Measurements from ENCODE around the gene NOC2L. TPM values are rescaled to one million over a fixed set of nuclear protein-coding genes. Genes with fewer than 3 reads are reported as not detected.

Gene NOC2L
- total RNA-seq, 3 donors from 2014 or later (not counting 1 experiment from before 2014, with no cell fraction given) = 61.4 to 66.0 (median 61.8) TPM

DNA sequence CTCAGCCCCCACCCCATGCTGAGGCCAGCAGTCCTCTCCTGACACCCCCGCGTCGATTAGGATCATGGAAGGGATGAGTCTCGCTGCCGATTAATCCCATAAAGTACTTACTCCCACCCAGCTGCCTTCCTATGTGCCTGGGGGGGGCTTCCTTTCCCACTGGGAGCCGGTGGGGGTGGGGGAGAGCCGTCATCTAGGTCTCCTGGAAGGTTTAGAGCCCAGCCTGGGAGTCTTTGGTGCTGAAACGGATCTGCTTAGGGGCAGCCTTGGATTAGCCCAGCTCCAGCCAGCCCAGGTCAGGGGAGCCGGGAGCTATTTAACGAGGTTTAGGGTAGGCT lies 25.5 kb downstream of the NOC2L start:
- intact Hi-C loops (cut with micrococcal nuclease) = no loop called here
- peaks cover 6% of the 10 kb centered on the region for H3K4me1 ChIP-seq (ENCODE audit: control insufficient read depth, insufficient read depth, low read length)
- H3K36me3 Mint-ChIP-seq = no peaks in the 10 kb centered on the region
- peaks cover 7 to 27% of the 10 kb centered on the region in 2 donors for H3K27me3 Mint-ChIP-seq (ENCODE audit: low read depth in 2 of 2)
- no peaks in the 10 kb centered on the region for H3K9me3 Mint-ChIP-seq
- H3K4me3 Mint-ChIP-seq = no peak overlapping the region
- peaks cover 3% of the 10 kb centered on the region for H3K27me3 ChIP-seq (ENCODE audit: control insufficient read depth, insufficient read depth, low read length)
- no peaks in the 10 kb centered on the region for H3K36me3 ChIP-seq (ENCODE audit: control insufficient read depth, insufficient read depth, low read length)
- peaks cover 6 to 9% of the 10 kb centered on the region in 2 donors for H3K4me1 Mint-ChIP-seq
- no peak overlapping the region for H3K27ac Mint-ChIP-seq
- no peak for DNase-seq
- 64% methylated on average over 10 of the region's 10 CpGs for WGBS (ENCODE audit: insufficient coverage)
- no peak for ATAC-seq
- no peak overlapping the region for H3K27ac ChIP-seq (ENCODE audit: low read length)
- TF ChIP-seq, protein P1, sequence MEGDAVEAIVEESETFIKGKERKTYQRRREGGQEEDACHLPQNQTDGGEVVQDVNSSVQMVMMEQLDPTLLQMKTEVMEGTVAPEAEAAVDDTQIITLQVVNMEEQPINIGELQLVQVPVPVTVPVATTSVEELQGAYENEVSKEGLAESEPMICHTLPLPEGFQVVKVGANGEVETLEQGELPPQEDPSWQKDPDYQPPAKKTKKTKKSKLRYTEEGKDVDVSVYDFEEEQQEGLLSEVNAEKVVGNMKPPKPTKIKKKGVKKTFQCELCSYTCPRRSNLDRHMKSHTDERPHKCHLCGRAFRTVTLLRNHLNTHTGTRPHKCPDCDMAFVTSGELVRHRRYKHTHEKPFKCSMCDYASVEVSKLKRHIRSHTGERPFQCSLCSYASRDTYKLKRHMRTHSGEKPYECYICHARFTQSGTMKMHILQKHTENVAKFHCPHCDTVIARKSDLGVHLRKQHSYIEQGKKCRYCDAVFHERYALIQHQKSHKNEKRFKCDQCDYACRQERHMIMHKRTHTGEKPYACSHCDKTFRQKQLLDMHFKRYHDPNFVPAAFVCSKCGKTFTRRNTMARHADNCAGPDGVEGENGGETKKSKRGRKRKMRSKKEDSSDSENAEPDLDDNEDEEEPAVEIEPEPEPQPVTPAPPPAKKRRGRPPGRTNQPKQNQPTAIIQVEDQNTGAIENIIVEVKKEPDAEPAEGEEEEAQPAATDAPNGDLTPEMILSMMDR (IDR thresholded peaks at IDR 0.05) = no peak
- H3K4me3 ChIP-seq (ENCODE audit: low read length) = no peak overlapping the region
- no peaks in the 10 kb centered on the region for H3K9me3 ChIP-seq (ENCODE audit: control insufficient read depth, insufficient read depth, low read length)

- Mint-ChIP-seq H3K27ac (no peak overlapping the region), H3K9me3 (no peaks in the 10 kb centered on the region), H3K4me1 (peaks cover 6 to 9% of the 10 kb centered on the region in 2 donors), H3K36me3 (no peaks in the 10 kb centered on the region), H3K27me3 (ENCODE audit: low read depth in 2 of 2) (peaks cover 6 to 22% of the 10 kb centered on the region in 2 donors), H3K4me3 (no peak overlapping the region)
- H3K4me3 ChIP-seq (ENCODE audit: low read length) = no peak overlapping the region
- intact Hi-C loops (cut with micrococcal nuclease) = no loop called here
- DNase-seq (no peak), ATAC-seq (no peak)
- H3K9me3 ChIP-seq (ENCODE audit: control insufficient read depth, insufficient read depth, low read length) = no peaks in the 10 kb centered on the region
- peaks cover 3% of the 10 kb centered on the region for H3K27me3 ChIP-seq (ENCODE audit: control insufficient read depth, insufficient read depth, low read length)
- WGBS (ENCODE audit: insufficient coverage) = 85% methylated on average over 25 of the region's 25 CpGs
- H3K4me1 ChIP-seq (ENCODE audit: control insufficient read depth, insufficient read depth, low read length) = peaks cover 6% of the 10 kb centered on the region
- no peak overlapping the region for H3K27ac ChIP-seq (ENCODE audit: low read length)
- TF ChIP-seq, protein P1 (IDR thresholded peaks at IDR 0.05) = no peak
- no peaks in the 10 kb centered on the region for H3K36me3 ChIP-seq (ENCODE audit: control insufficient read depth, insufficient read depth, low read length)
Measured at GRCh38 chr1:932776-933602, 26.1 kb downstream of the NOC2L start.

GRCh38 chr1:932173-932510 lies 26.9 kb downstream of the NOC2L start:
- H3K27ac ChIP-seq (ENCODE audit: low read length) = no peak overlapping the region
- Mint-ChIP-seq H3K36me3 (no peaks in the 10 kb centered on the region), H3K27me3 (ENCODE audit: low read depth in 2 of 2) (peaks cover 8 to 25% of the 10 kb centered on the region in 2 donors), H3K27ac (no peak overlapping the region), H3K9me3 (no peaks in the 10 kb centered on the region), H3K4me3 (no peak overlapping the region), H3K4me1 (peaks cover 6 to 9% of the 10 kb centered on the region in 2 donors)
- H3K4me1 ChIP-seq (ENCODE audit: control insufficient read depth, insufficient read depth, low read length) = peaks cover 6% of the 10 kb centered on the region
- intact Hi-C loops (cut with micrococcal nuclease) = no loop called here
- no peaks in the 10 kb centered on the region for H3K36me3 ChIP-seq (ENCODE audit: control insufficient read depth, insufficient read depth, low read length)
- H3K27me3 ChIP-seq (ENCODE audit: control insufficient read depth, insufficient read depth, low read length) = peaks cover 3% of the 10 kb centered on the region
- ATAC-seq = no peak
- no peaks in the 10 kb centered on the region for H3K9me3 ChIP-seq (ENCODE audit: control insufficient read depth, insufficient read depth, low read length)
- WGBS (ENCODE audit: insufficient coverage) = 86% methylated on average over 16 of the region's 16 CpGs
- H3K4me3 ChIP-seq (ENCODE audit: low read length) = no peak overlapping the region
- TF ChIP-seq, protein P1 (IDR thresholded peaks at IDR 0.05) = no peak
- DNase-seq = no peak
